Right atrium auricular region (tissue), 2 donors: ENCODE data around the gene NOTCH3. TPM values are rescaled to one million over a fixed set of nuclear protein-coding genes. Genes with fewer than 3 reads are reported as not detected.

Source experiments
- DNase-seq: peaks from one replicate; pipeline ENCODE4 v3.0.0-alpha.2; 2019; ENCODE audit warnings: low spot score
- H3K27ac ChIP-seq, 2 donors: fragments of 200-600 bp; sonication (generic); 1 replicate in 1 of 2; 2 replicates in 1 of 2; pipeline ENCODE4 v1.5.1; 2016 to 2019
- H3K27me3 ChIP-seq, 2 donors: fragments of 200-600 bp; sonication (generic); one replicate each; pipeline versions ENCODE4 v1.5.1 to v1.6.0; 2017 to 2019
- H3K36me3 ChIP-seq: fragments of 200-600 bp; sonication (generic); one replicate; pipeline ENCODE4 v1.5.1; 2016
- H3K4me1 ChIP-seq, 2 donors: fragments of 200-600 bp; sonication (generic); one replicate each; pipeline versions ENCODE4 v1.5.1 to v1.6.0; 2017 to 2019
- H3K4me3 ChIP-seq, 2 donors: fragments of 200-600 bp; sonication (generic); 1 replicate in 1 of 2; 2 replicates in 1 of 2; pipeline ENCODE4 v1.5.1; 2017 to 2019; ENCODE audit warnings: mild to moderate bottlenecking in 1 of 2, moderate library complexity in 1 of 2
- H3K9me3 ChIP-seq, 2 donors: fragments of 200-600 bp; sonication (generic); one replicate each; pipeline ENCODE4 v1.5.1; 2019
- total RNA-seq, 2 donors: library from RNA; depleted of rRNA; stranded (reverse); fragments of >200 nt; gene quantifications; one replicate each; pipeline ENCODE4 v1.1.0, GENCODE V29; 2016
- TF ChIP-seq, protein P1 (sequence below), 2 donors: fragments of 200-600 bp; sonication (generic); IDR thresholded peaks; one replicate each; pipeline ENCODE4 v1.5.1; 2019; ENCODE audit warnings: antibody characterized with exemption in 2 of 2

The NOTCH3 gene
- total RNA-seq, 2 donors from 2014 or later: 16.8 to 34.2 TPM

DNA sequence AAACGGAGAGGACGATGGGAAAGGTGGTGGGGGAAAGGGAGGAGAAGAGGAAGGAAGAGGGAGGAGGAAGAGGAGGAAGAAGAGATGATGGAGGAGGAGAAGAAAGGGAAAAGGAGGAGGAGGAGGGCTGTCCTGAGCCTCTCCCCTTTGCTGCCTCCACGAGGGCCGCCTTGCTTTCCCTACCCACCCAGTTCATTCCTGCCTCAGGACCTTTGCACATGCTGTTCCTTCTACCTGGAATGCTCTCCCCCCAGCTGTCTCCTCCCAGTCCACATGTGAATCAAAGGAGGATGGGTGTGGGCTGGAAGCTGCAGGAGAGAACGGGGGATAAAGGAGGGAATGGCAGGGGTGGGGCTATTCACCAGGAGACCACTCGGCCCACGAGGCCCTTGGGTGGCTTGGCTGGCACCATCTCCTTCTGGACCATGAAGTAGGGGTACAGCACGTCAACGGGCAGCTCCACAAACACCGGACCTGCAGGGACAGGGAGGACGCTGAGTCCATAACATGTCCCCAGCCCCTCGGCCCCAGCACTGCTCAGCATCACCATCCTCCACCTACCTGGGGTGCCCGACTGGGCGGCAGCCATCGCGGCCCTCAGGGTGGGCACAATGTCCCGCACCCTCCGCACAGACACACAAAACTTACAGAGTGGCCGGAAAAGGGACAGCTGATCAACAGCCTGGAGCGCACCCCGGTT, 78.3 kb downstream of the NOTCH3 start:
- H3K9me3 ChIP-seq: no peaks in the 10 kb centered on the region
- H3K27ac ChIP-seq: peak overlapping the region in 1 of 2 donors; percentile 96
- H3K4me1 ChIP-seq: peaks cover 0 to 30% of the 10 kb centered on the region in 2 donors
- no peak for DNase-seq
- no peak overlapping the region for H3K4me3 ChIP-seq
- TF ChIP-seq, protein P1, sequence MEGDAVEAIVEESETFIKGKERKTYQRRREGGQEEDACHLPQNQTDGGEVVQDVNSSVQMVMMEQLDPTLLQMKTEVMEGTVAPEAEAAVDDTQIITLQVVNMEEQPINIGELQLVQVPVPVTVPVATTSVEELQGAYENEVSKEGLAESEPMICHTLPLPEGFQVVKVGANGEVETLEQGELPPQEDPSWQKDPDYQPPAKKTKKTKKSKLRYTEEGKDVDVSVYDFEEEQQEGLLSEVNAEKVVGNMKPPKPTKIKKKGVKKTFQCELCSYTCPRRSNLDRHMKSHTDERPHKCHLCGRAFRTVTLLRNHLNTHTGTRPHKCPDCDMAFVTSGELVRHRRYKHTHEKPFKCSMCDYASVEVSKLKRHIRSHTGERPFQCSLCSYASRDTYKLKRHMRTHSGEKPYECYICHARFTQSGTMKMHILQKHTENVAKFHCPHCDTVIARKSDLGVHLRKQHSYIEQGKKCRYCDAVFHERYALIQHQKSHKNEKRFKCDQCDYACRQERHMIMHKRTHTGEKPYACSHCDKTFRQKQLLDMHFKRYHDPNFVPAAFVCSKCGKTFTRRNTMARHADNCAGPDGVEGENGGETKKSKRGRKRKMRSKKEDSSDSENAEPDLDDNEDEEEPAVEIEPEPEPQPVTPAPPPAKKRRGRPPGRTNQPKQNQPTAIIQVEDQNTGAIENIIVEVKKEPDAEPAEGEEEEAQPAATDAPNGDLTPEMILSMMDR (IDR thresholded peaks at IDR 0.05): no peak
- H3K36me3 ChIP-seq: peaks cover 54% of the 10 kb centered on the region
- no peaks in the 10 kb centered on the region for H3K27me3 ChIP-seq

DNA sequence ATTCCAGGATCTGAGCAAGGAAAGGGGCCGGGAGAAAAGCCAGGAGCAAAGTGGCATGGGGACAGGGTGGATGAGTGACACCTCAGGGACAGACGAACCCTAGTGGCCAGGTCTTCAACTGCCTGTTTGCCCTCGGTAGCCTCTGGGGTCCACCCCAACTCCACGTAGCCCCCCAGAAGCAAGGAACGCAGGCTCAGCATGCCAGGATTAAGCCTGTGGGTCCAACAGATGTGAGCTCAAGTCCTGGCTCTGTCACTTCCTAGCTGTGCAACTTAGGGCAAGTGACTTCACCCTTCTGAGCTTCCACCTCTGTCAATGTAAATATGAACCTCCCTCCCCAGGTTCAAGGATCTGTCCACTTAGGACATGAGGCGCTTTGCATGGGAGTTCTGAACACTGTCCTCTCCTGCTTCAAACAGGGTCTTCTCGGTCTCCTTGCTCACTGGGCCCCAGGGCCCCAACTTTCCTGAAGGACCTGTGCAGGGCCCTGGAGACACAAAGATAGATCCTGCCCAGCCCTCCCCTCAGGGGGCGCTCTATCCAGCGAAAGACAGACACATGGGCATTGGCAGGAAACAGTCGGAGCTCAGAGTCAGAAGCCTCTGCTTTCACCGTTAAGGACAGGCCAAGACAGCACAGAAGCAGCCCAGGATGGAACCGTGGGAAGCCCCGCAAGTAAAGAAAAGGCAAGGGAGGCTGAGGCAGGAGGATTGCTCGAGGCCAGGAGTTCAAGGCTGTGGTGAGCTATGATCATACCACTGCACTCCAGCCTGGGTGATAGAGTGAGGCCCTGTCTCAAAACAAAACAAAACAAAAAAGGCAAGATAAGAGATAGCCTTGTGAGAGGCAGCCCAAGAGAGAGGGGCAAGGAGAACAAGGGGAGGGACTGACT, 80.4 kb downstream of the NOTCH3 start:
- TF ChIP-seq, protein P1 (IDR thresholded peaks at IDR 0.05): no peak
- Histone ChIP-seq H3K9me3 (no peaks in the 10 kb centered on the region), H3K4me3 (no peak overlapping the region), H3K36me3 (peaks cover 75% of the 10 kb centered on the region), H3K4me1 (peaks cover 0 to 34% of the 10 kb centered on the region in 2 donors), H3K27me3 (no peaks in the 10 kb centered on the region), H3K27ac (no peak overlapping the region)
- no peak for DNase-seq

DNA sequence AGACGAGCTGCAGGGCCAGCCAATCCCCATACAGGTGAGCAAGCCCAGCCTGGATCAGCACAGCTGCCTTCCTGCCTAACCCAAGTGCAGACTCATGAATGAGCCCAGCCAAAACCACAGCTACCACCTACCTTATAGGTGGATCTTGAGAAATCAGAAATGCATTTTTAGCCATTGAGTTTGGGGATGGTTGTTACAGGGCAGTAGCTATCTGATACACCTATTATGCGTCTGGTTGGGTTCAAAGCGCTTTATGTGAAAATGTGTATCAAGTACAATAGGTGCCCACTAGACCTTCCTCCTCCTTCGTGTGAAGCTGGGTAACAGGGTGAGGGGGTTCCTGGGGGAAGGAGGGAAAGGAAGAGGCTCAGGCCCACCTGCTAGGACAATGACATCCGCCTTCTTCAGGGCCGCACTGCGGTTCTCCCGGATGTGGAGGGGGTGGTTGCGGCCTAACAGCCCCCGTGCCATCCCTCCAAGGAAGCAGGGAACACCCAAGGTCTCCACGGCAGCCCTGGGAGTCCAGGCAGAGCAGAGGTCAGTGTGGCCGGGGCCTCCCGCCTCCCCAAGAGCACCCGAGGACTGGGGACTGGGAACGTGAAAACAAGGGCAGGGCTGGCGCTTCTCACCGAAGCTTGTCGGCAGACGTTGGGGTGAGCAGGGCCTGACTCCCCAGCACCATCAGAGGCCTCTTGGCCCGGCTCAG, 81.9 kb downstream of the NOTCH3 start:
- Histone ChIP-seq H3K36me3 (peaks cover 88% of the 10 kb centered on the region), H3K27me3 (no peaks in the 10 kb centered on the region), H3K4me3 (no peak overlapping the region), H3K4me1 (peaks cover 0 to 37% of the 10 kb centered on the region in 2 donors), H3K27ac (no peak overlapping the region), H3K9me3 (no peaks in the 10 kb centered on the region)
- TF ChIP-seq, protein P1 (IDR thresholded peaks at IDR 0.05): no peak
- no peak for DNase-seq

DNA sequence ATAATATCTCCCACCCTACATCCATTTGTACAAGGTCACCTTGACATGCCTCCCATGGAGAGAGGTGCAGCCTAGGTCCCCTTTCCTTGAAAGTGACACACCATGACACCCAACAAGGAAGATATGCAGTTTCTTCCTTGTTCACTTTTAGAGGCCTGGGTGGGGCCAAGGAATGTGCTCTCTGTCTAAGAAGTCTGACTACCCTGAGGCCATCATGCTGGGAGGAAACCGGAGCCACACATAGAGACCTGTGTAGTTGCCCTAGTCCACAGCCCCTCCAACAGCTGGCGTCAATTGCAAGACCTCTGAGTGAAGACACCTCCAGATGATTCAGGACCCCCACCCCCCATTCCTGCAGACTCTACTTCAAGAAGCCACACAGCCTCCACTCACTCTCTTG, 82.5 kb downstream of the NOTCH3 start:
- DNase-seq: no peak
- peaks cover 95% of the 10 kb centered on the region for H3K36me3 ChIP-seq
- no peak overlapping the region for H3K4me3 ChIP-seq
- TF ChIP-seq, protein P1 (IDR thresholded peaks at IDR 0.05): no peak
- H3K9me3 ChIP-seq: no peaks in the 10 kb centered on the region
- no peak overlapping the region for H3K27ac ChIP-seq
- H3K27me3 ChIP-seq: no peaks in the 10 kb centered on the region
- peaks cover 0 to 33% of the 10 kb centered on the region in 2 donors for H3K4me1 ChIP-seq

DNA sequence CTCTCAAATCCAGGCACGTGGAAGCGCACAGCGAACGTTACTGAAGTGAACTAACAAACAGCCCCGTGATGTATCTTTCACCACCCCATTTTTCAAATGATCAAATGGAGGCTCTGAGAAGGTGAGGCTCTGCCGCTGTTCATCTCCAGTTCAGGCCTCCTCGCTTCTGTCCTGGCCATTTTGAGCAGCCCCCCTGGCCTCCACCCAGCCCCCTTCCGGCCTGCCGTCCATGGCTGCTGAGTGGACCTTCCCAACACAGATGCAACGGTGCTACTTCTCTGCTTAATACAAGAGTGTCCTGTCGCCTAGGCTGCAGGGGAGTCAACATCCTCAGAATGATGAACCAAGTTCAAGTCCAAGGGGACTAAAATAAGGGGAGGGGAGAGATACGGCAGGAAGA, 83.9 kb downstream of the NOTCH3 start:
- Histone ChIP-seq H3K9me3 (no peaks in the 10 kb centered on the region), H3K27ac (no peak overlapping the region), H3K36me3 (peaks cover 97% of the 10 kb centered on the region), H3K4me3 (no peak overlapping the region), H3K27me3 (no peaks in the 10 kb centered on the region), H3K4me1 (peaks cover 0 to 25% of the 10 kb centered on the region in 2 donors)
- TF ChIP-seq, protein P1 (IDR thresholded peaks at IDR 0.05): no peak
- DNase-seq: no peak
